Lower lobe of right lung (tissue), 2 donors: ENCODE data around the gene SNX10. TPM values are rescaled to one million over a fixed set of nuclear protein-coding genes. Genes with fewer than 3 reads are reported as not detected.

Source experiments
- ATAC-seq, 2 donors: fragments of 200-7000 bp; cut with Tn5 transposase; one replicate each; pipeline ENCODE4 v1.9.1; 2020 to 2022; ENCODE audit warnings: mild to moderate bottlenecking in 2 of 2, moderate library complexity in 2 of 2
- DNase-seq: peaks from one replicate; pipeline ENCODE4 v3.0.0-alpha.2; 2020
- H3K27ac ChIP-seq: fragments of 200-600 bp; one replicate; pipeline ENCODE4 v1.8.0; 2022
- H3K27me3 ChIP-seq: fragments of 200-600 bp; one replicate; pipeline ENCODE4 v1.8.0; 2022; ENCODE audit warnings: low read depth
- H3K36me3 ChIP-seq: fragments of 200-600 bp; one replicate; pipeline ENCODE4 v1.8.0; 2022; ENCODE audit warnings: mild to moderate bottlenecking
- H3K4me1 ChIP-seq: fragments of 200-600 bp; one replicate; pipeline ENCODE4 v1.8.0; 2022
- H3K4me3 ChIP-seq: fragments of 200-600 bp; one replicate; pipeline ENCODE4 v1.8.0; 2022; ENCODE audit warnings: mild to moderate bottlenecking
- H3K9me3 ChIP-seq: fragments of 200-600 bp; one replicate; pipeline ENCODE4 v1.8.0; 2022
- intact Hi-C: fragments of 100-400 bp; cut with DNase I; formaldehyde crosslinking; loops from one replicate; pipeline ENCODE4 v1.11.0; 2022
- total RNA-seq: library from RNA; stranded (reverse); fragmentation: NEBNext Ultra II Directional; extraction: Animal tissue kit (Norgen Biotek cat#: 25700); gene quantifications from one replicate; pipeline ENCODE4 v1.2.1, GENCODE V29; 2021
- TF ChIP-seq, protein P1 (sequence below): fragments of 200-600 bp; IDR thresholded peaks from one replicate; pipeline ENCODE4 v1.8.0; 2022; ENCODE audit warnings: antibody characterized with exemption, mild to moderate bottlenecking
- donor health status: DM: no; HTN: yes; CAD: no; lungs with severe emphysema.

The SNX10 gene
- total RNA-seq, 1 donor from 2014 or later: 85.1 TPM

DNA sequence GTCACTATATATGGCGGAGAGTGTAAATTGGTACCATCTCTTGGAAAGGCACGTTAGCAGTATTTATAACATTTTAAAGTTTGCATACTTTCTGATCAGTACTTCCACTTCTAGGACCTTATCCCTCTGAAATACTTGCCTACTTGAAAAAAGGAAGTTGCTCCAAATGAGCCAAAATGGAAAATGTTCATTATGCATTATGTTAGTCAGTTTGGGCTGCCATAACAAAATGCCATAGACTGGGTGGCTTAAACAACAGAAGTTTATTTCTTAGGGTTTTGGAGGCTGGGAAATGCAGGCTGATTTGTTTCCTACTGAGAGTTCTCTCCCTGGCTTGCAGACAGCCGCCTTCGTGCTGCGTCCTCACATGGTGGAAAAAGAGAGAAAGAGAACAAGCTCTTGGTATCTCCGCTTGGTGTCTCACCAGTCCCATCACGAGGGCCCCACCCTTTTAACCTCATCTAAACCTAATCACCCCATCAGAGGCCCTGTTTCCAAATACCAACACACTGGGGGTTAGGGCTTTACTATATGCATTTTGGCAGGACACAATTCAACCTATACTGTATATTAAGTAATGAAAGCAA is 6.9 kb downstream of the SNX10 start:
- intact Hi-C loops: no loop called here
- Histone ChIP-seq H3K27ac (peak overlapping the region; percentile 31), H3K36me3 (no peaks in the 10 kb centered on the region), H3K9me3 (no peaks in the 10 kb centered on the region), H3K27me3 (no peaks in the 10 kb centered on the region), H3K4me1 (peaks cover 21% of the 10 kb centered on the region), H3K4me3 (no peak overlapping the region)
- DNase-seq (no peak), ATAC-seq (no peak)
- TF ChIP-seq, protein P1, sequence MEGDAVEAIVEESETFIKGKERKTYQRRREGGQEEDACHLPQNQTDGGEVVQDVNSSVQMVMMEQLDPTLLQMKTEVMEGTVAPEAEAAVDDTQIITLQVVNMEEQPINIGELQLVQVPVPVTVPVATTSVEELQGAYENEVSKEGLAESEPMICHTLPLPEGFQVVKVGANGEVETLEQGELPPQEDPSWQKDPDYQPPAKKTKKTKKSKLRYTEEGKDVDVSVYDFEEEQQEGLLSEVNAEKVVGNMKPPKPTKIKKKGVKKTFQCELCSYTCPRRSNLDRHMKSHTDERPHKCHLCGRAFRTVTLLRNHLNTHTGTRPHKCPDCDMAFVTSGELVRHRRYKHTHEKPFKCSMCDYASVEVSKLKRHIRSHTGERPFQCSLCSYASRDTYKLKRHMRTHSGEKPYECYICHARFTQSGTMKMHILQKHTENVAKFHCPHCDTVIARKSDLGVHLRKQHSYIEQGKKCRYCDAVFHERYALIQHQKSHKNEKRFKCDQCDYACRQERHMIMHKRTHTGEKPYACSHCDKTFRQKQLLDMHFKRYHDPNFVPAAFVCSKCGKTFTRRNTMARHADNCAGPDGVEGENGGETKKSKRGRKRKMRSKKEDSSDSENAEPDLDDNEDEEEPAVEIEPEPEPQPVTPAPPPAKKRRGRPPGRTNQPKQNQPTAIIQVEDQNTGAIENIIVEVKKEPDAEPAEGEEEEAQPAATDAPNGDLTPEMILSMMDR: no peak

- Histone ChIP-seq H3K27ac (peak overlapping the region; percentile 74), H3K4me3 (no peak overlapping the region), H3K36me3 (no peaks in the 10 kb centered on the region), H3K27me3 (no peaks in the 10 kb centered on the region), H3K4me1 (peaks cover 22% of the 10 kb centered on the region), H3K9me3 (no peaks in the 10 kb centered on the region)
- ATAC-seq: peak; percentile 50 to 59
- intact Hi-C loops: no loop called here
- peak; percentile 72 for DNase-seq
- TF ChIP-seq, protein P1: no peak
Observed at GRCh38 chr7:26305090-26305868, 13.6 kb downstream of the SNX10 start.

GRCh38 chr7:26305869-26306665 is 14.4 kb downstream of the SNX10 start:
- Histone ChIP-seq H3K4me3 (no peak overlapping the region), H3K4me1 (peaks cover 22% of the 10 kb centered on the region), H3K36me3 (no peaks in the 10 kb centered on the region), H3K27ac (peak overlapping the region; percentile 74), H3K27me3 (no peaks in the 10 kb centered on the region), H3K9me3 (no peaks in the 10 kb centered on the region)
- TF ChIP-seq, protein P1: no peak
- DNase-seq (peak; percentile 72), ATAC-seq (peak in 1 of 2 donors; percentile 31)
- intact Hi-C loops: no loop called here

- TF ChIP-seq, protein P1: no peak
- ATAC-seq (no peak), DNase-seq (no peak)
- peaks cover 4% of the 10 kb centered on the region for H3K27me3 ChIP-seq
- intact Hi-C loops: no loop called here
- H3K4me1 ChIP-seq: peaks cover 24% of the 10 kb centered on the region
- no peaks in the 10 kb centered on the region for H3K9me3 ChIP-seq
- no peak overlapping the region for H3K4me3 ChIP-seq
- H3K27ac ChIP-seq: peak overlapping the region; percentile 74
- H3K36me3 ChIP-seq: no peaks in the 10 kb centered on the region
Observed at GRCh38 chr7:26306790-26307189, 15.1 kb downstream of the SNX10 start.

DNA sequence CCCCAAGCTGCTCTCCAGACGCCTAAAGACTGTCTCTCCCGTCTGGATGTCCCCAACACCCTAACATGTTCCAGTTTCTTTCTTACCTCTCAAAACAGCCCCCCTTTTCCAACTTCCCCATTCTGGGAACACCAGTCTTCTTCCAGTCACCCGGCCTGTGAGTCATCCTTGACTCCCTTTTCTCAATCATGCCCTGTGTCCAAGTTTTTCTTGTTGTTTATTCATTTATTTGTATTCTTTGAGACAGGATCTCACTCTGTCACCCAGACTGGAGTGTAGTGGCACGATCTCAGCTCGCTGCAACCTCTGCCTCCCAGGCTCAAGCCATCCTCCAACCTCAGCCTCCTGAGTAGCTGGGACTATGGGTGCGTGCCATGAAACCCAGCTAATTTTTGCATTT is 15.6 kb downstream of the SNX10 start:
- peak overlapping the region; percentile 74 for H3K27ac ChIP-seq
- peaks cover 4% of the 10 kb centered on the region for H3K27me3 ChIP-seq
- no peaks in the 10 kb centered on the region for H3K36me3 ChIP-seq
- peaks cover 25% of the 10 kb centered on the region for H3K4me1 ChIP-seq
- intact Hi-C loops: no loop called here
- H3K4me3 ChIP-seq: no peak overlapping the region
- ATAC-seq (peak; percentile 70 to 74), DNase-seq (peak; percentile 61)
- H3K9me3 ChIP-seq: no peaks in the 10 kb centered on the region
- TF ChIP-seq, protein P1: no peak
